ENCODE measurements around the gene ICAM3.

DNA sequence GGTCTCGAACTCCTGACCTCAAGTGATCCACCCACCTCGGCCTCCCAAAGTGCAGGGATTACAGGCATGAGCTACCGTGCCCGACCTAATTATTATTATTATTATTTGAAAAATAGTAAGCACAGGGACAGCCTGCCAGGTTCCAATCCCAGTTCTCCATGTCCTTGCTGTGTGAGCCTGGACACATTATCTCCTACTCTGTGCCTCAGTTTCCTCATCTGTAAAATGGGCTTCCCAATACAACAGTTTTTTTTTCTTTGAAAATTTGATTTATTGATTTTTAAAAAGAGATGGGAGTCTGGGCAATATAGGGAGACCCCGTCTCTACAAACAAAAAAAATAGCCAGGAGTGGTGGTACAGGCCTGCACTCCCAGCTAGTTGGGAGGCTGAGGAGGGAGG lies 33.1 kb downstream of the ICAM3 start:
- TF ChIP-seq, protein P1, sequence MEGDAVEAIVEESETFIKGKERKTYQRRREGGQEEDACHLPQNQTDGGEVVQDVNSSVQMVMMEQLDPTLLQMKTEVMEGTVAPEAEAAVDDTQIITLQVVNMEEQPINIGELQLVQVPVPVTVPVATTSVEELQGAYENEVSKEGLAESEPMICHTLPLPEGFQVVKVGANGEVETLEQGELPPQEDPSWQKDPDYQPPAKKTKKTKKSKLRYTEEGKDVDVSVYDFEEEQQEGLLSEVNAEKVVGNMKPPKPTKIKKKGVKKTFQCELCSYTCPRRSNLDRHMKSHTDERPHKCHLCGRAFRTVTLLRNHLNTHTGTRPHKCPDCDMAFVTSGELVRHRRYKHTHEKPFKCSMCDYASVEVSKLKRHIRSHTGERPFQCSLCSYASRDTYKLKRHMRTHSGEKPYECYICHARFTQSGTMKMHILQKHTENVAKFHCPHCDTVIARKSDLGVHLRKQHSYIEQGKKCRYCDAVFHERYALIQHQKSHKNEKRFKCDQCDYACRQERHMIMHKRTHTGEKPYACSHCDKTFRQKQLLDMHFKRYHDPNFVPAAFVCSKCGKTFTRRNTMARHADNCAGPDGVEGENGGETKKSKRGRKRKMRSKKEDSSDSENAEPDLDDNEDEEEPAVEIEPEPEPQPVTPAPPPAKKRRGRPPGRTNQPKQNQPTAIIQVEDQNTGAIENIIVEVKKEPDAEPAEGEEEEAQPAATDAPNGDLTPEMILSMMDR (conservative IDR thresholded peaks at IDR 0.05; ENCODE audit: low read depth, low read length) = no peak
- TF ChIP-seq RFX5 (IDR thresholded peaks at IDR 0.05; ENCODE audit: low read depth, low read length) (no peak), POLR2A (IDR thresholded peaks at IDR 0.05; ENCODE audit: low read depth, low read length) (no peak), MAFK (IDR thresholded peaks at IDR 0.05; ENCODE audit: low read depth, low read length) (no peak), RAD21 (IDR thresholded peaks at IDR 0.05; ENCODE audit: low read length) (no peak), CEBPB (IDR thresholded peaks at IDR 0.05; ENCODE audit: low read depth, low read length) (no peak), SMC3 (IDR thresholded peaks at IDR 0.05; ENCODE audit: low read depth, low read length) (no peak), RCOR1 (IDR thresholded peaks at IDR 0.05; ENCODE audit: insufficient replicate concordance, low read length) (no peak), NFE2L2 (IDR thresholded peaks at IDR 0.05; ENCODE audit: low read depth, low read length) (no peak)
